ENCODE results near the gene NEK11. TPM values are rescaled to one million over a fixed set of nuclear protein-coding genes. Genes with fewer than 3 reads are reported as not detected.

The NEK11 gene
- polyA plus RNA-seq, 4 donors, result 13.1 to 23.5 (median 22.3) TPM

- no peak for DNase-seq (ENCODE audit: low read depth in 4 of 4, low spot score in 3 of 4)
These were observed 99.0 kb downstream of the NEK11 start for GRCh38 chr3:131125684-131126083.

GRCh38 chr3:131140891-131141290 is 114.2 kb downstream of the NEK11 start:
- no peak for DNase-seq (ENCODE audit: low read depth in 4 of 4, low spot score in 3 of 4)

GRCh38 chr3:131141770-131142169 is 115.1 kb downstream of the NEK11 start:
- no peak for DNase-seq (ENCODE audit: low read depth in 4 of 4, low spot score in 3 of 4)

GRCh38 chr3:131142580-131142979 is 115.9 kb downstream of the NEK11 start:
- no peak for DNase-seq (ENCODE audit: low read depth in 4 of 4, low spot score in 3 of 4)

- no peak for DNase-seq (ENCODE audit: low read depth in 4 of 4, low spot score in 3 of 4)
These were observed 117.1 kb downstream of the NEK11 start for GRCh38 chr3:131143802-131144201.

- no peak for DNase-seq (ENCODE audit: low read depth in 4 of 4, low spot score in 3 of 4)
These were observed 120.9 kb downstream of the NEK11 start for GRCh38 chr3:131147534-131147933.

- DNase-seq (ENCODE audit: low read depth in 4 of 4, low spot score in 3 of 4), result no peak
These were observed 131.8 kb downstream of the NEK11 start for GRCh38 chr3:131158434-131158833.

- DNase-seq (ENCODE audit: low read depth in 4 of 4, low spot score in 3 of 4), result no peak
These were observed 135.8 kb downstream of the NEK11 start for GRCh38 chr3:131162516-131162915.

- DNase-seq (ENCODE audit: low read depth in 4 of 4, low spot score in 3 of 4), result no peak
These were observed 141.2 kb downstream of the NEK11 start for GRCh38 chr3:131167867-131168266.

GRCh38 chr3:131169331-131169730 is 142.7 kb downstream of the NEK11 start:
- DNase-seq (ENCODE audit: low read depth in 4 of 4, low spot score in 3 of 4), result no peak

- DNase-seq (ENCODE audit: low read depth in 4 of 4, low spot score in 3 of 4), result no peak
These were observed 146.0 kb downstream of the NEK11 start for GRCh38 chr3:131172502-131173200.

- no peak for DNase-seq (ENCODE audit: low read depth in 4 of 4, low spot score in 3 of 4)
These were observed 148.1 kb downstream of the NEK11 start for GRCh38 chr3:131174752-131175151.

- no peak for DNase-seq (ENCODE audit: low read depth in 4 of 4, low spot score in 3 of 4)
These were observed 152.2 kb downstream of the NEK11 start for GRCh38 chr3:131178710-131179375.

- DNase-seq (ENCODE audit: low read depth in 4 of 4, low spot score in 3 of 4), result no peak
These were observed 166.0 kb downstream of the NEK11 start for GRCh38 chr3:131192701-131193100.

GRCh38 chr3:131193641-131194238 is 167.1 kb downstream of the NEK11 start:
- DNase-seq (ENCODE audit: low read depth in 4 of 4, low spot score in 3 of 4), result no peak

GRCh38 chr3:131194816-131195215 is 168.1 kb downstream of the NEK11 start:
- DNase-seq (ENCODE audit: low read depth in 4 of 4, low spot score in 3 of 4), result no peak

- DNase-seq (ENCODE audit: low read depth in 4 of 4, low spot score in 3 of 4), result no peak
These were observed 174.0 kb downstream of the NEK11 start for GRCh38 chr3:131200636-131201199.

GRCh38 chr3:131216330-131216729 is 189.7 kb downstream of the NEK11 start:
- no peak for DNase-seq (ENCODE audit: low read depth in 4 of 4, low spot score in 3 of 4)

GRCh38 chr3:131216801-131217200 is 190.1 kb downstream of the NEK11 start:
- DNase-seq (ENCODE audit: low read depth in 4 of 4, low spot score in 3 of 4), result no peak

GRCh38 chr3:131217296-131217741 is 190.6 kb downstream of the NEK11 start:
- DNase-seq (ENCODE audit: low read depth in 4 of 4, low spot score in 3 of 4), result no peak

- DNase-seq (ENCODE audit: low read depth in 4 of 4, low spot score in 3 of 4), result no peak
These were observed 191.5 kb downstream of the NEK11 start for GRCh38 chr3:131218196-131218595.

- DNase-seq (ENCODE audit: low read depth in 4 of 4, low spot score in 3 of 4), result no peak
These were observed 195.1 kb downstream of the NEK11 start for GRCh38 chr3:131221731-131222130.

All from left renal pelvis (tissue), 4 donors.